Measurements from ENCODE around the gene RPTOR. TPM values are rescaled to one million over a fixed set of nuclear protein-coding genes. Genes with fewer than 3 reads are reported as not detected.
A peak's percentile ranks its signal among the peaks of the same experiment; 100 is the strongest.

RPTOR gene
- total RNA-seq, 1 donor from 2014 or later = 19.0 TPM

- intact Hi-C loops (cut with DNase I) = no loop called here
- DNase-seq (no peak), ATAC-seq (ENCODE audit: poor library complexity) (no peak)
These were observed 303.0 kb downstream of the RPTOR start for GRCh38 chr17:80847496-80848230.

DNA sequence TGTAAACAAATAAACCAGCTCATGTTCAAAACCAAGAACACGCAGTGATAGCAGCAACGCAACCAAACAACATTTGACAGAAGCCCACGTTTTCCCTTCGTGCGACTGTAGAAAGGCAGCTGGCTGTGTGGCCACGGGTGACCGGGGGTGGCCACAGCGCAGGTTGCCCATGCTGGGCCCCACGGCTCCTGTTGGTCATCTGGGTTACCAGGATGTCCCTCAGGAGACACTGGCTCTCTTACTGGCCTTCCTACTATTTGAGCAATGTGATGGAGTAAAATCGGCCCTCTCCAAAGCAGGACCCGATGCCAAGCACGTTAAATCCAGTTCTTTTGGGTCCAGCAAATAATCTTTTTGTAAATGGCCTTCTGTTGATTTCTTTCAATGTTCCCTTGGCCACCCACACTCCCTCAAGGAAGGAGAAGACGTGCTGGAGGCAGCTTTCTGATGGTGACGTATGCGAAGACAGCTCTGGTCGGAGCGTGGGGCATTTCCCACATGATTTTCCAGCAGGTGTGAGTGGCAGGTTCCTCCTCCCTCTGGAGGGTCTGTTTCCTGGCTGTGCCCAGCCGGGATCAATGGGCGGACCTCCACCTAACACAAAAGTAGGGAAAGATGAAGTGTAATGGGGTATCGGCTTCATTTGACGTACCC, 303.9 kb downstream of the RPTOR start:
- DNase-seq (no peak), ATAC-seq (ENCODE audit: poor library complexity) (no peak)
- intact Hi-C loops (cut with DNase I) = no loop called here

DNA sequence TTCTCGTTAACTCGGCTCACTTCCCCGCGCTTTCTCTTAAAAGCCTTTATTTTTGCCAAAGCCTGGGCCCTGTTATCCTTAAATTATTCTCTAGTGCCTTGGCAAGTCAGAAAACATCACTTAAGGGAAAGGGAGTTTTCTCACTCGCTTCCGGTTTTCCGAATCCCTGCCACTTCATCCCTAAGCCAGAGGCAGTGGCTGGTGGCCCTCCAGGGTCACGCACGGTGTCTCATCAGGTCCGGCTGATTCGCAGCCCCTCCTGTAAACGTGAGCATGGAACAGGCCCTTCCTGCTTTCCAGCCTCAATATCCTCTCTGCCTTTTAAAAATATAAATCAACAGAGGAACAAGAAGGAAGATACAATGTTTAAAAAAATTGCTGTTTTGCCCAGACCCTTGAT, 304.5 kb downstream of the RPTOR start:
- DNase-seq (no peak), ATAC-seq (ENCODE audit: poor library complexity) (no peak)
- intact Hi-C loops (cut with DNase I) = no loop called here

- no peak for DNase-seq
- ATAC-seq (ENCODE audit: poor library complexity) = no peak
- intact Hi-C loops (cut with DNase I) = no loop called here
These were observed 305.5 kb downstream of the RPTOR start for GRCh38 chr17:80850109-80850508.

GRCh38 chr17:80850817-80851216, 306.2 kb downstream of the RPTOR start:
- ATAC-seq (ENCODE audit: poor library complexity) (no peak), DNase-seq (no peak)
- intact Hi-C loops (cut with DNase I) = no loop called here

- intact Hi-C loops (cut with DNase I) = no loop called here
- no peak for DNase-seq
- no peak for ATAC-seq (ENCODE audit: poor library complexity)
These were observed 306.8 kb downstream of the RPTOR start for GRCh38 chr17:80851277-80851925.

DNA sequence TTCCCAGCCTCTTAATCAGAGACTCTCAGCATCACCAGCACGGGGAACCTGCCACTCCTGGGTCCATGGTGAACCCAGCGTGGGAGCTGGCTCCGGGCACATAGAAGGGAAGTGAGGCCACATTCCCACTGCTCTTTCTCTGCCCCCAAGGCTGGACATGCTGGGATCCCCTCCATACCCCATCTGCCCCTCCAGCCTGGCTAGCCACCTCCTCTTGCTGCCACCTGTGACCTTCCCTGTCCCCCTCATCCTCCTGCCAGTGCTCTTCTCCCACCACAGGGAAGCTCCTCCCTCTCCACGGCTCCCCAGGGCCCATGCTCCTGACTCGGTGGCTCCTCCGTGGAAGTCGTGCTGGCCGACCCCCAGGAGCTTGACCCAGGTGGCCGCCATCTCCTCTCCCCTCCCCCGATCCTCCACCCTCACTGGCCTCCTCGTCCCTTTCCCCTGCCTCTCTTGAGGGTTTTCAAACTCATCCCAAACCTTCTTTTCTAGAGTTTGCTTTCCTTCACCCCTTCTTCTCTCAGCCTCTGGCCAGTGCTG, 307.9 kb downstream of the RPTOR start:
- DNase-seq (no peak), ATAC-seq (ENCODE audit: poor library complexity) (no peak)
- intact Hi-C loops (cut with DNase I) = no loop called here

- intact Hi-C loops (cut with DNase I) = no loop called here
- no peak for ATAC-seq (ENCODE audit: poor library complexity)
- no peak for DNase-seq
These were observed 308.4 kb downstream of the RPTOR start for GRCh38 chr17:80853076-80853475.

- DNase-seq (no peak), ATAC-seq (ENCODE audit: poor library complexity) (no peak)
- intact Hi-C loops (cut with DNase I) = no loop called here
These were observed 309.6 kb downstream of the RPTOR start for GRCh38 chr17:80854220-80854619.

DNA sequence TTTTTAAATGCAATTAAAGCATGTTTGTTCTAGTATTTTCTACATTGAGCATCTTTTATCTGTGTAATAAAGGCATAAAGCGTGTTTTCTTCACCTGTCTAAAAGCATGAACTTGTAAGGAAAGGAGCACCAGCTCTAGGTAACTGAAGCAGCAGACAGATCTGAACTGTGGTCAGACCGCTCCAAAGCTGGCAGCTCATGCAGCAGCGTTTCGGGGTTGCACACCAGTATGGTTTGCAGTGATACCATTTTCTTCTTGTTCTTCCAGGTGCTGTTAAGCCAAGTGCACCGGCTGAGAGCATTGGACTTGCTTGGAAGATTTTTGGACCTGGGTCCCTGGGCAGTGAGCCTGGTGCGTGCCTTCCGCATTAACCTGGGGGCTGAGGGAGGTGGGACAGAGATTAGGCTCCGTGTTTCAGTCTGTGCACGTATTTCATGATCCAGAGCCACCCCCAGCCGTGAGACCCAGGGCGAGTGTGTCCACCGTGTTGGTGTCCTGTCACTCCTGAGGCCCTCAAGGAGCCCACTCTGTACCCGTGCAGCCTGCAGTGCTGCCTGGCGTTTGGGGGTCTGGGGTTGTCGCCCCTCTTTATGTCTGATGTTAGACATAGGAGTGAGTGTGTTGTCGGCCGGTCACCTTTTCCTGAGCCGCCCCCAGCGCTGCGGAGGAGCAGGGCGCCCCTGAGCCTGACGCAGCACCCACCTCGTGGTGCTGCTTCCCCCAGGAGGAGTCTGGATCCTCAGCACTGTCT, 310.7 kb downstream of the RPTOR start:
- ATAC-seq (ENCODE audit: poor library complexity) = no peak
- no peak for DNase-seq
- intact Hi-C loops (cut with DNase I) = no loop called here

GRCh38 chr17:80855948-80856862, 311.6 kb downstream of the RPTOR start:
- no peak for DNase-seq
- intact Hi-C loops (cut with DNase I) = no loop called here
- ATAC-seq (ENCODE audit: poor library complexity) = peak; percentile 37

DNA sequence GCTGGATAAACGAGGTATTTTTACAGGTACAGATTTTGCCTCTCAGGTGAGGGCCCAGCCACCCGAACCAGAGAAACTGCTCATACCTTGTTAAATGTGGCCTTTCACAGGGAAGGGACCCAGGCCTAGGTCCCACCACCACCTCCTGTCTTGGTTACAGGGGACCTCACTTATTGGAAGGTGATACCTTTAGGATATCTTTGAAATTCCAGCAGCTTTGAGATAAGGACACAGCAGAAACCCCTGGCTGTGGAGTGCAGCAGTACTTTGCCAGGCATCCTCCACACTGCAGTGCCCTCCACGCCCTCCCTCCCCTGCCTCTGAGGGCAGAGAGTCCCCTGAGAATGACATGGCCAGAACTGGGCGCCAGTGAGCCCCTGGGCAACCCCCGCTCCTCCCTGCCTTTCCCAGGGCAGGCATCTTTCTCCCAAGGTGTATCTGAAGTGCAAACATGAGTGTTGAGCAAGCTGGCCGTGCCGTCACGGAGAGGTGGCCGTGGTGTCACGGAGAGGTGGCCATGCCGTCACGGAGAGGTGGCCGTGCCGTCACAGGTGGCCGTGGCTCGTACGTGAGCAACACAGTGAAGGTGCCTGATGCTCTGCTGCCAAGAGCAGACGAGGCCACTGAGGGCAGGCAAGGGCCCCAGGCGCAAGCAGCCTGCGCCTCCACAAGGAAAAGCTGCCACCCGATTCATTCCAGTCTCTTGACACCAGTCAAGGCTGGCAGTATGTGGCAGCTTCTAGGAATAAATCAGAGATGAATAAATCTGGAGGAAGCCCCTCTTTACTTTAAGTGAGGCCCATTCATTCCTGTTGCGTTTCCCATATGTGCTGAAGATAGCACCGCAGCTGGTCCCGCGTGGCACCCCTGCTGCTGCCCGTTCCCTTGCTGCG, 312.5 kb downstream of the RPTOR start:
- no peak for DNase-seq
- no peak for ATAC-seq (ENCODE audit: poor library complexity)
- intact Hi-C loops (cut with DNase I) = no loop called here

DNA sequence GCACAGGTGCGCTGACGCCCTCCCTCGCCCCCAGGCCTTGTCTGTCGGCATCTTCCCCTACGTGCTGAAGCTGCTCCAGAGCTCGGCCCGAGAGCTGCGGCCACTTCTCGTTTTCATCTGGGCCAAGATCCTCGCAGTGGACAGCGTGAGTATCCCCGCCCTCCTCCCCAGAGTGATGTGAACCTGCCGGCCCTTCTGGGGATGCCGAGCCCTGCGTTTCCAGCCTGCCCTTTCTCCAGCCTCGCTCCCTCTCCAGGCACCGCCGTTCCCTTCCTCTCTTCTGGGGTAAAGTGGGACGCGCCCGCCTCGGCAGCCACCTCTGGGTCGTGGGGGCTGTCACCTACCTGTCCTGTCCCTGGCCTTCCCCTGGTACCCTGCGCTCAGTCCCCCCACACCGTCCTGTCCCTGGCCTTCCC, 313.1 kb downstream of the RPTOR start:
- DNase-seq (no peak), ATAC-seq (ENCODE audit: poor library complexity) (no peak)
- intact Hi-C loops (cut with DNase I) = no loop called here

DNA sequence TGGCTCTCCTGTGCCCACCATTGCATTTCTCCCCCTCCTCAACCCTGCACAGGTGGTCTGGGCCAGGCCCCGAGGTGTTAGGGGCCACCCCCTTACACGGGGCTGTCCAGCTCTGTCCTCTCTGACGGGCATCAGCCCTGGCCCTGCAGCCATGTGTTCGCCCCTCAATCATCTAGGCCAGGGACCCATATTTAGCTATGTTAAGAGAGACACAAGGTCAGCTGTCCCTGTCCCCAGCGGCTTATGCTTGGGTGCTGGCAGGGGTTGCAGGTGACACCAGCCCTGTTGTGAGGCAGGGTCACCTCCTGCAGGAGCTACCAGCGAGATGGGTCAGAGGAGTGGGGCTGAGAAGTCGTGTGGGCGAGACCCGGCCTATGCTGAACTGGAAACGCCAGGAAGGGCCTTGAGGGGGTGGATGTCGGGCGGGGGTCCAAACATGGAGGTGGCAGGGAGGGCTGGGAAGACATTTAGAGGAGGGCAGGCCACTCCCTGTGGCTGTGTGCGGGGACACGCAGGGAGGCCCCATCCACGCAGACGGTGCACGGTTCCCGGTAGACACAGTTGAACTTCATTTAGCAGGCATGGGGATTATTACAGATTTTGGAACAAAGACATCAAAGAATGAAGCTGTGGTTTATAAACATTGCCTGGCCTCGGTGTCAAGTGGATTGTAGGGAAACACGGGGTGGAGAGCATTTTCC, 313.8 kb downstream of the RPTOR start:
- intact Hi-C loops (cut with DNase I) = no loop called here
- DNase-seq = no peak
- ATAC-seq (ENCODE audit: poor library complexity) = no peak

DNA sequence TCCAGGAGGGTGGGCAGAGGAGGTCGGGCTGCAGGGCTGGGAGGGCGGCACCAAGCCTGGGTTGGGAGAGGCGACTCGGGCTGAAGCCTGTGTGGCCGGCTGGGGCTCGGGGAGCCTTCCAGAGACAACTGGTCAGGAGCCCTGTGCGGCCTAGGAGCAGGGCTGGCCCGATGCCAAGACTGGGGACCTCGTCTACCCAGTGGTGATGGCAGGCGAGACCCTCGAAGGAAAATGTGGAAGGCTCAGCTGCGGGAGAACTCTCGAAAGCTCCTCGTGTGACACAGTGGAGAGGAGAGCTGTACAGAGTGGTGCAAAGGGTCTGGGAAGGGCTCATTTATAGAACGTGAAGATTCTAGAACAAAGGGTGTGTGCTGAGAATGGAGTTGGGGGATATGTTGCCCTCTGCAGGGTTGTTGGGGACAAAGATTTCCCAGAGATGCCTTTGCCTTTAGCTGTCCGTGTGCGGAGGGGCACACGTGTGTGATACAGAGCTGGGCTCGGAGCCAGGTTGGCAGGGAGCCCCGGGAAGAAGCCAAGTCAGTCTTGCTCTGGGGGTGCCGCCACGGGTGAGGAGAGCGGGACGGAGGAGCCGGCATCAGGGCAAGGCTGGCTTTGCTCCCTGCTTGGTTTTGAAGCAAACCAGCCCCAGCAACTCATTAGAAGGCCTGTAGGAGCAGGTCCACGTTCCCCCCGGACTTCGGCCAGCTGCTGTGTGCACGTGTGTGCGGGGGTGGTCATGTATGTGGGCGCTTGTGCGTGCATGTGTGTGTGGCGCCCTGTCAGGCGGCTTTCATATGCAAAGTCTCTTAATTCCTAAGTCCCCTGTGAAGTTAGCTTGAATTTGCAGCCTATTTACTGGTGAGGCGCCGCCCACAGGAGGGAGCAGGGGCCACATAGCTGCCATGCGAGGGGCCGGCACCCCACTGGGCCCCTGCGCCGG, 314.6 kb downstream of the RPTOR start:
- intact Hi-C loops (cut with DNase I) = no loop called here
- ATAC-seq (ENCODE audit: poor library complexity) (peak; percentile 88), DNase-seq (peak; percentile 84)

Data from Right ventricle myocardium superior (tissue), 1 donor.